Stimulated activated CD4-positive, alpha-beta T cell treated with anti-CD3 and anti-CD28 coated beads, Interleukin-4, amount 100 ng/mL, for 48 hours (primary cell): Measurements from ENCODE around the gene IP6K2.
A peak's percentile ranks its signal among the peaks of the same experiment; 100 is the strongest.

Experiments
- DNase-seq, 2 donors: peaks; one replicate each; pipeline ENCODE4 v3.0.0-alpha.2; 2020; ENCODE audit warnings: low read depth in 2 of 2

The IP6K2 gene

GRCh38 chr3:48690846-48691458 lies 26.1 kb downstream of the IP6K2 start:
- no peak for DNase-seq

GRCh38 chr3:48689384-48689783 lies 27.6 kb downstream of the IP6K2 start:
- DNase-seq: no peak

- DNase-seq: no peak
Observed at GRCh38 chr3:48688737-48689075, 28.3 kb downstream of the IP6K2 start.

- no peak for DNase-seq
Observed at GRCh38 chr3:48688032-48688736, 28.8 kb downstream of the IP6K2 start.

- DNase-seq: no peak
Observed at GRCh38 chr3:48687220-48687678, 29.8 kb downstream of the IP6K2 start.

GRCh38 chr3:48686538-48687219 lies 30.3 kb downstream of the IP6K2 start:
- no peak for DNase-seq

- DNase-seq: peak; percentile 90 to 94
Observed at GRCh38 chr3:48685603-48686511, 31.2 kb downstream of the IP6K2 start, which contains the start of gene NCKIPSD. Gene NCKIPSD (minus strand): TSS chr3:48685915. CDS start chr3:48685807, 108 bp downstream.

- DNase-seq: no peak
Observed at GRCh38 chr3:48685293-48685602, 31.8 kb downstream of the IP6K2 start.

GRCh38 chr3:48684480-48685143 lies 32.4 kb downstream of the IP6K2 start:
- no peak for DNase-seq

- no peak for DNase-seq
Observed at GRCh38 chr3:48684054-48684349, 33.0 kb downstream of the IP6K2 start.

- DNase-seq: no peak
Observed at GRCh38 chr3:48682786-48683185, 34.2 kb downstream of the IP6K2 start.

GRCh38 chr3:48681974-48682610 lies 34.9 kb downstream of the IP6K2 start:
- DNase-seq: no peak

- no peak for DNase-seq
Observed at GRCh38 chr3:48681541-48681880, 35.5 kb downstream of the IP6K2 start.

- DNase-seq: no peak
Observed at GRCh38 chr3:48680811-48681540, 36.0 kb downstream of the IP6K2 start.

GRCh38 chr3:48679411-48680391 lies 37.3 kb downstream of the IP6K2 start:
- no peak for DNase-seq

- no peak for DNase-seq
Observed at GRCh38 chr3:48678566-48679380, 38.2 kb downstream of the IP6K2 start.

GRCh38 chr3:48678056-48678455 lies 39.0 kb downstream of the IP6K2 start:
- DNase-seq: no peak

- no peak for DNase-seq
Observed at GRCh38 chr3:48674505-48674904, 42.5 kb downstream of the IP6K2 start.

- no peak for DNase-seq
Observed at GRCh38 chr3:48672522-48672921, 44.5 kb downstream of the IP6K2 start.
